ENCODE data around the gene OTOR. TPM values are rescaled to one million over a fixed set of nuclear protein-coding genes. Genes with fewer than 3 reads are reported as not detected.

OTOR gene
- total and polyA plus RNA-seq, 8 donors, result not detected

DNA sequence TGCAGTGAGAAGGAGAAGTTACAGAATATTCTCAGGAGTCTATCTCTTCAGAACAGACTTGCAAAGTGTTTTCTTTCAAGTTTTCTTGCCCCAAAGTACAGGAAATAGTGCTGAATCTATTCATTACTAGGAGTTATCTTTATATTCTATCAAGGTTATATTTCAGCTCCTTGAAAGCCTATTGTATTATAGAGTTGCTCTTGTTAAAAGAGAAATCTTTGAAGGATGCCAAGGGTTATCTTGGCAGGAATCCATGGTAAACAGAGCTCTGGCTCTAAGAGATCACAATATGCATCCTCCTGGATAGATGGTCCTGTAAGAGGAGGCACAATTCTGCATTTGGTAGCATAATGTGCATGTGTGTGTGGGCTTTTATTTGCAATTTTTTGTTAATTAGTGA is 39.6 kb upstream of the OTOR start:
- H3K4me1 ChIP-seq, result no peaks in the 10 kb centered on the region
- H3K27ac ChIP-seq, result no peak overlapping the region
- intact Hi-C loops (cut with DNase I), result no loop called here
- H3K36me3 ChIP-seq, result no peaks in the 10 kb centered on the region
- FAIRE-seq (no peak), DNase-seq (no peak), ATAC-seq (no peak)
- H3K9me3 ChIP-seq, result no peaks in the 10 kb centered on the region
- H3K27me3 ChIP-seq, result no peaks in the 10 kb centered on the region
- TF ChIP-seq, protein P1, sequence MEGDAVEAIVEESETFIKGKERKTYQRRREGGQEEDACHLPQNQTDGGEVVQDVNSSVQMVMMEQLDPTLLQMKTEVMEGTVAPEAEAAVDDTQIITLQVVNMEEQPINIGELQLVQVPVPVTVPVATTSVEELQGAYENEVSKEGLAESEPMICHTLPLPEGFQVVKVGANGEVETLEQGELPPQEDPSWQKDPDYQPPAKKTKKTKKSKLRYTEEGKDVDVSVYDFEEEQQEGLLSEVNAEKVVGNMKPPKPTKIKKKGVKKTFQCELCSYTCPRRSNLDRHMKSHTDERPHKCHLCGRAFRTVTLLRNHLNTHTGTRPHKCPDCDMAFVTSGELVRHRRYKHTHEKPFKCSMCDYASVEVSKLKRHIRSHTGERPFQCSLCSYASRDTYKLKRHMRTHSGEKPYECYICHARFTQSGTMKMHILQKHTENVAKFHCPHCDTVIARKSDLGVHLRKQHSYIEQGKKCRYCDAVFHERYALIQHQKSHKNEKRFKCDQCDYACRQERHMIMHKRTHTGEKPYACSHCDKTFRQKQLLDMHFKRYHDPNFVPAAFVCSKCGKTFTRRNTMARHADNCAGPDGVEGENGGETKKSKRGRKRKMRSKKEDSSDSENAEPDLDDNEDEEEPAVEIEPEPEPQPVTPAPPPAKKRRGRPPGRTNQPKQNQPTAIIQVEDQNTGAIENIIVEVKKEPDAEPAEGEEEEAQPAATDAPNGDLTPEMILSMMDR (IDR thresholded peaks at IDR 0.05), result no peak
- no peak overlapping the region for H3K4me3 ChIP-seq

DNA sequence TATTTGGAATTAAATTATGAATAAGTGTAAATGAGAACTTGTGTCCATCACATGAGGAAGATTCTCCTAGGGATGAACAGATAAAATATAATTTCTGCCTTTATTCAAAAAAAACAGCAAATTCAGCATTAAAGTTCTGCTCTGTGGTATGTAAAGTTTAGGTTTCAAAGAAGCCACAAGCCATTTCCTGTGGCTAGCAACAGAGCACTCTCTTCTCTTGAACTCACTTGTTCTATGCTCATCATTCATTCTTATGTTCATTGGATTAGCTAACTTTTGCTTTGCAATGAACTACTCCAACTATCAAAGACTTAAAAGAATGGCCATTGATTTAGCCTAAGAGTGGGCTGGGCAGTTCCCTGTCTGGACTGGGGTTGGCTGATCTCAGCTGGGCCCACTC is 39.1 kb upstream of the OTOR start:
- Histone ChIP-seq H3K27me3 (no peaks in the 10 kb centered on the region), H3K4me3 (no peak overlapping the region), H3K27ac (no peak overlapping the region), H3K4me1 (no peaks in the 10 kb centered on the region), H3K36me3 (no peaks in the 10 kb centered on the region), H3K9me3 (no peaks in the 10 kb centered on the region)
- no peak for DNase-seq
- TF ChIP-seq, protein P1 (IDR thresholded peaks at IDR 0.05), result no peak
- intact Hi-C loops (cut with DNase I), result no loop called here
- no peak for FAIRE-seq
- ATAC-seq, result no peak

DNA sequence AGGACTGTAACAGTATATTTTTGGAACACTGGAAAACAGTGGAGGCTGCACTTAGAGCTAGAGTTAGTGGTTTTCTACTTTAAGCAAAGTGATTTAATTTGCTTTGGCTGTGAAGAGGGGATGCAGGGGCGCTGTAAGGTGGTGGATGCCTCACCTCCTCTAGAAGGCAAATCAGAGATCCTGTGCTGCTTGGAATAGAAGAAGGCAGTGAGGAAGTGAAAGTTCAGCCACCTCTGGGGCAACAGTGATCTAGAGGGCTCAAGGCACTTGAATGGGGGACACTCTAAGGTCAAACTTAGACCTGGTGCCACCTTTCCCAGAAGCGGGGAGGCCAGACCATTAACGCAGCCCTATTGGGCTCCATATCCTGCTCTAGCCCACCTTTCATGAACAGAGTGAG is 37.4 kb upstream of the OTOR start:
- H3K4me3 ChIP-seq, result no peak overlapping the region
- no peaks in the 10 kb centered on the region for H3K27me3 ChIP-seq
- H3K27ac ChIP-seq, result no peak overlapping the region
- no peak for DNase-seq
- no peaks in the 10 kb centered on the region for H3K4me1 ChIP-seq
- no peaks in the 10 kb centered on the region for H3K9me3 ChIP-seq
- no peaks in the 10 kb centered on the region for H3K36me3 ChIP-seq
- TF ChIP-seq, protein P1 (IDR thresholded peaks at IDR 0.05), result no peak
- no peak for FAIRE-seq
- ATAC-seq, result no peak
- WGBS, 2 donors, result 86 to 88% methylated on average over 3 of the region's 3 CpGs
- intact Hi-C loops (cut with DNase I), result no loop called here

DNA sequence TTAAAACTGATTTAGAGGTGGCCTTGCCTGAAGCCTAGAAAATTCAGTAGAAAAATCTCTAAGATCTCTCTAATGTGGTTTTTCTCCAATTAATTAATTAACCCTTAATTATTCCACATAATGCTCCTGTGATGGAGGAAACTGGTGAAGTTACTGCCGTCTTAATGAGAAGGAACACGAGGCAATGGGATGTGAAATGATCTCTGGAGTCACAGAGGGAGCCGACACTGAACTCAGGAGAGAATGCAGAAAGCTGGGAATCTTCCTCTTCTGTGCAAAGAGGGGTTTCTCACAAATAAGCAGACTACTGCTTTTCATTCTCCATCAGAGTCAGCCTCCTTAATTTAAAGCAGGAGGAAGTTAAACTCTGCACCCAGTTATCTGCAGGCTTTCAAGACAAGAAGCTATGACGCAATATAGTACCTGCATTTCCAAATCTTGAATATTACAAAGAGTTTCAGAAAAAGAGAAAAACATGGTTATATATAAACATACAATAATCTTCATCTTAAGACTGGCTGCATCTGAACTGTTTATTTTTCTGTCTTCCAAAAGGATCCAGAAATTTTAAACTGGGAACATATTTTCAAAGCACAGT is 36.4 kb upstream of the OTOR start:
- WGBS, 2 donors, result 64 to 72% methylated on average over 4 of the region's 4 CpGs
- TF ChIP-seq, protein P1 (IDR thresholded peaks at IDR 0.05), result no peak
- intact Hi-C loops (cut with DNase I), result no loop called here
- Histone ChIP-seq H3K27me3 (no peaks in the 10 kb centered on the region), H3K4me1 (no peaks in the 10 kb centered on the region), H3K27ac (no peak overlapping the region), H3K36me3 (no peaks in the 10 kb centered on the region), H3K4me3 (no peak overlapping the region), H3K9me3 (no peaks in the 10 kb centered on the region)
- FAIRE-seq, result no peak
- no peak for ATAC-seq
- DNase-seq, result no peak

DNA sequence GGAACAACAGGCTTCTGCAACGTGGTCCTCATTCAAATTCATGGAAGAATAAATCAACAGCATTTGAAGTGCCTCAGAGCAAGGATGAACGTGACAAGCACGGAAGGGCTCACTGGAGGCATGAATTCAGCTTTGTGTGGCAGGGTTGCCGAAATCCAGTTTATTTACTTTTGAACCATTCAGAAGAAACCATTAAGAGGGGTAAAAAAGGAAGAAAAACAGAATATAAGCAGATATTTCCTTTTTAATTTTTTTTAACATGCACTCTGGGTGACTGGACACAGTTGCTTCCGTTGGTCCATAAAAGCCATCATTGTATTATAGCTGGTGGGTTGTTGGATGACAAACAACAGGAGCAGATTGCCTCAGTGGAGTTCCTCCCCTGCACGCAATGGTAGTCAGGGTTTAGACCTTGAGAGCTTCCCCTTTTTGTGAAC is 35.6 kb upstream of the OTOR start:
- Histone ChIP-seq H3K9me3 (no peaks in the 10 kb centered on the region), H3K36me3 (no peaks in the 10 kb centered on the region), H3K27me3 (no peaks in the 10 kb centered on the region), H3K4me1 (no peaks in the 10 kb centered on the region), H3K27ac (no peak overlapping the region), H3K4me3 (no peak overlapping the region)
- FAIRE-seq (no peak), ATAC-seq (no peak), DNase-seq (no peak)
- intact Hi-C loops (cut with DNase I), result no loop called here
- WGBS, 2 donors, result 44 to 50% methylated on average over 6 of the region's 6 CpGs
- TF ChIP-seq, protein P1 (IDR thresholded peaks at IDR 0.05), result no peak
